ENCODE data around the gene CARD10. TPM values are rescaled to one million over a fixed set of nuclear protein-coding genes. Genes with fewer than 3 reads are reported as not detected.

The CARD10 gene
- total RNA-seq, 1 experiment from 2014 or later: 17.7 TPM

DNA sequence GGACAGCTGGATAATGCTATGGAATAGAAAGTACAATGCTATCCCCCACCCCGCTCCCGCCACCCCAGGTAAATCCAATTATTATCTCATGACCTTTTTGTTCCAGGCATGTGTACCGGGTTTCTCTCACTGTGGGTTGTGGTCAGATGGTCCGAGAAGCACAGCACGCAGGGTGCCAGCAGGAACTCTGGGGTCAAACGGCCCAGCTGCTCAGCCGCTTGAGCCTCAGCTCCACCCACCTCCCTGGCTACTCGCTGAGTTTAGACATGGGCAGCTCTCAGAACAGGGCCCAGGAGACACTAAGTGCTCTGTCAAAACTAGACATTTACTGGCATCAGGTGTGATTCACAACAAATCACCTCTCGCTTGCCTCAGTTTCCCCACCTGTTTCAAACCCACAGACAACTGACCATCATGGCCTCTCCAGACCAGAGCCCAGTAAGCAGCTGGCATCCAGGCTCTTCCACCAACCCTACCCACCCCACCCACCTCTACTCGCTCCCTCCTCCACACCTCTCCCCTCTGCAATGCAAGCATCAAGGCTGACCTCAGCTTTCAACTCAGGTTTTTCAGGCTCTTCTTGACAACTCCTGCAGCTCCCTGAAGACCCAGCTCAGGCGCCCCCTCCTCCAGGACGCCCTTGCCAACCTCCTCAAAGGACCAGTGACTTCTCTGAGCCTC lies 20.0 kb downstream of the CARD10 start:
- DNase-seq: no peak
- Histone ChIP-seq H4K91ac (ENCODE audit: insufficient read length, low read depth, low read length) (no peak overlapping the region), H3K4ac (ENCODE audit: low read depth, low read length) (no peak overlapping the region), H2AFZ (ENCODE audit: low read length) (no peak overlapping the region), H3K79me2 (ENCODE audit: insufficient read depth, low read length) (no peaks in the 10 kb centered on the region), H3K14ac (ENCODE audit: insufficient read depth, low read length) (no peak overlapping the region), H3K79me1 (ENCODE audit: insufficient read depth, low read depth, low read length, poor library complexity, severe bottlenecking) (no peaks in the 10 kb centered on the region), H4K20me1 (ENCODE audit: control insufficient read depth, insufficient read depth, insufficient read length) (no peaks in the 10 kb centered on the region), H3K4me1 (ENCODE audit: insufficient read depth, low read length) (no peaks in the 10 kb centered on the region; the same call in 1 of the 2 replicates), H3K56ac (ENCODE audit: insufficient read length, low read depth, low read length) (no peak overlapping the region), H2BK15ac (ENCODE audit: low read depth, low read length) (no peak overlapping the region), H2AK5ac (ENCODE audit: insufficient read length, low read length) (no peak overlapping the region), H3T11ph (ENCODE audit: low read length) (no peak overlapping the region), H2BK120ac (ENCODE audit: low read depth, low read length, poor library complexity, severe bottlenecking) (no peak overlapping the region), H4K8ac (replicated peaks; ENCODE audit: insufficient read length, low read depth, low read length) (no peak overlapping the region), H3K23me2 (ENCODE audit: insufficient read length, low read depth, low read length, poor library complexity, severe bottlenecking) (no peaks in the 10 kb centered on the region), H2BK12ac (ENCODE audit: insufficient read length, low read depth, low read length) (no peak overlapping the region), H3K23ac (ENCODE audit: insufficient read length, low read depth, low read length) (no peak overlapping the region), H3K18ac (ENCODE audit: insufficient read length, low read depth, low read length) (no peak overlapping the region), H3K27me3 (ENCODE audit: insufficient read depth, low read length) (no peaks in the 10 kb centered on the region), H2BK5ac (ENCODE audit: insufficient read length, low read length) (no peak overlapping the region), H2BK20ac (ENCODE audit: low read depth, low read length, poor library complexity, severe bottlenecking) (no peak overlapping the region), H3K9ac (ENCODE audit: extremely low read depth, insufficient read length, low read length) (no peak overlapping the region), H3K27ac (ENCODE audit: insufficient read length, low read depth, low read length) (no peak overlapping the region), H3K4me2 (ENCODE audit: insufficient read depth, insufficient read length, low read length) (no peak overlapping the region), H3K9me3 (ENCODE audit: control insufficient read depth, low read depth, low read length) (no peaks in the 10 kb centered on the region), H4K5ac (ENCODE audit: insufficient read length, low read depth, low read length) (no peak overlapping the region)
- Mint-ChIP-seq H3K4me1 (peaks cover 20 to 45% of the 10 kb centered on the region in 2 experiments), H3K27ac (no peak overlapping the region), H3K4me3 (peak overlapping the region in 1 of 2 experiments; percentile 35; a peak in 1 of 5 replicates), H3K9me3 (no peaks in the 10 kb centered on the region), H3K27me3 (ENCODE audit: low read depth) (peaks cover 2% of the 10 kb centered on the region; the same call in 1 of the 2 replicates), H3K36me3 (ENCODE audit: insufficient read depth in 1 of 3, low read depth in 3 of 3) (peaks cover 0 to 19% (median under 1%) of the 10 kb centered on the region in 3 experiments; a peak in 3 of 7 replicates)
- no peak for TF ChIP-seq CTCF (conservative IDR thresholded peaks at IDR 0.05)
- WGBS (ENCODE audit: extremely low coverage, insufficient read length, low lambda C conversion rate): no CpG with 5 or more reads among the region's 12 CpGs
